Neural crest cell (in vitro differentiated cells): ENCODE data around the gene SUCLA2. TPM values are rescaled to one million over a fixed set of nuclear protein-coding genes. Genes with fewer than 3 reads are reported as not detected.
"Not testable (repeated sequence)": the region's sequence is repeated elsewhere in the genome, so short reads cannot be mapped to it uniquely, and the experiment has no call there.

ENCODE experiments used
- DNase-seq: peaks from one replicate; pipeline ENCODE4 v3.0.0; 2021; ENCODE audit warnings: low read depth, mixed read lengths, low spot score
- H3K27ac Mint-ChIP-seq: one replicate; pipeline ENCODE4 v1.8.0; 2021; ENCODE audit warnings: mild to moderate bottlenecking, mixed read lengths; ENCODE audit not compliant: unreplicated experiment
- H3K27me3 Mint-ChIP-seq: 2 replicates; pipeline ENCODE4 v1.8.0; 2021; ENCODE audit warnings: low read depth, mild to moderate bottlenecking, mixed read lengths
- H3K36me3 Mint-ChIP-seq: 2 replicates; pipeline ENCODE4 v1.8.0; 2021; ENCODE audit warnings: low read depth, mild to moderate bottlenecking, mixed read lengths
- H3K4me1 Mint-ChIP-seq: 2 replicates; pipeline ENCODE4 v1.8.0; 2021; ENCODE audit warnings: mixed read lengths
- H3K4me3 Mint-ChIP-seq: one replicate; pipeline ENCODE4 v1.8.0; 2021; ENCODE audit warnings: mild to moderate bottlenecking, mixed read lengths
- H3K9me3 Mint-ChIP-seq: 2 replicates; pipeline ENCODE4 v1.8.0; 2021; ENCODE audit warnings: mixed read lengths
- total RNA-seq: library from RNA; stranded (reverse); gene quantifications from 2 replicates; pipeline ENCODE4 v1.2.1, GENCODE V29; 2021
- TF ChIP-seq, protein P1 (sequence below): fragments of 200-600 bp; sonication (generic); conservative IDR thresholded peaks from 2 replicates; pipeline ENCODE4 v1.5.0; 2021; ENCODE audit warnings: antibody characterized with exemption, mild to moderate bottlenecking

SUCLA2 gene
- total RNA-seq, 1 donor from 2014 or later = 49.3 TPM

- Mint-ChIP-seq H3K27me3 (no peaks in the 10 kb centered on the region), H3K9me3 (peaks cover 3% of the 10 kb centered on the region), H3K36me3 (peaks cover 40% of the 10 kb centered on the region), H3K4me1 (no peaks in the 10 kb centered on the region), H3K27ac (no peak overlapping the region), H3K4me3 (no peak overlapping the region)
- TF ChIP-seq, protein P1, sequence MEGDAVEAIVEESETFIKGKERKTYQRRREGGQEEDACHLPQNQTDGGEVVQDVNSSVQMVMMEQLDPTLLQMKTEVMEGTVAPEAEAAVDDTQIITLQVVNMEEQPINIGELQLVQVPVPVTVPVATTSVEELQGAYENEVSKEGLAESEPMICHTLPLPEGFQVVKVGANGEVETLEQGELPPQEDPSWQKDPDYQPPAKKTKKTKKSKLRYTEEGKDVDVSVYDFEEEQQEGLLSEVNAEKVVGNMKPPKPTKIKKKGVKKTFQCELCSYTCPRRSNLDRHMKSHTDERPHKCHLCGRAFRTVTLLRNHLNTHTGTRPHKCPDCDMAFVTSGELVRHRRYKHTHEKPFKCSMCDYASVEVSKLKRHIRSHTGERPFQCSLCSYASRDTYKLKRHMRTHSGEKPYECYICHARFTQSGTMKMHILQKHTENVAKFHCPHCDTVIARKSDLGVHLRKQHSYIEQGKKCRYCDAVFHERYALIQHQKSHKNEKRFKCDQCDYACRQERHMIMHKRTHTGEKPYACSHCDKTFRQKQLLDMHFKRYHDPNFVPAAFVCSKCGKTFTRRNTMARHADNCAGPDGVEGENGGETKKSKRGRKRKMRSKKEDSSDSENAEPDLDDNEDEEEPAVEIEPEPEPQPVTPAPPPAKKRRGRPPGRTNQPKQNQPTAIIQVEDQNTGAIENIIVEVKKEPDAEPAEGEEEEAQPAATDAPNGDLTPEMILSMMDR = no peak
- no peak for DNase-seq
These were observed 51.3 kb downstream of the SUCLA2 start for GRCh38 chr13:47949799-47950198.

DNA sequence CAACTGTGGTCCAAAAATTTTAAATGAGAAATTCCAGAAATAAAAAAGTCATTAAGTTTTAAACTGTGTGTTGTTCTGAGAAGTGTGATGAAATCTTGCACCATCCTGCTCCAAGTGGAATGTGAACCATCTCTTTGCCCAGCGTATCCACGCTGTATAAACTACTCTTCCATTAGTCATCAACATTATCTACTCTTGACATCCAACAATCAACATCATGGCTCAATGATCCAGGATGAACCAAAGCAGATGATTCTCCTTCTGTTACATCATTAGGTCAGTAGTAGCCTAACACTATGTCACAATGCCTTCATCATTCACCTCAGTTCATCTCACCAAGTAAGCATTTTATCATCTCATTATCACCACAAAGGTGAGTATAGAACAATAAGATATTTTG is 55.3 kb downstream of the SUCLA2 start:
- DNase-seq = no peak
- no peaks in the 10 kb centered on the region for H3K9me3 Mint-ChIP-seq
- TF ChIP-seq, protein P1 = no peak
- no peak overlapping the region for H3K27ac Mint-ChIP-seq
- no peaks in the 10 kb centered on the region for H3K27me3 Mint-ChIP-seq
- H3K36me3 Mint-ChIP-seq = peaks cover 27% of the 10 kb centered on the region
- no peak overlapping the region for H3K4me3 Mint-ChIP-seq
- H3K4me1 Mint-ChIP-seq = no peaks in the 10 kb centered on the region

GRCh38 chr13:47945146-47945545 is 55.9 kb downstream of the SUCLA2 start:
- H3K36me3 Mint-ChIP-seq = peaks cover 27% of the 10 kb centered on the region
- DNase-seq, H3K27me3 Mint-ChIP-seq, H3K4me3 Mint-ChIP-seq, H3K27ac Mint-ChIP-seq, H3K9me3 Mint-ChIP-seq, H3K4me1 Mint-ChIP-seq: not testable (repeated sequence)

DNA sequence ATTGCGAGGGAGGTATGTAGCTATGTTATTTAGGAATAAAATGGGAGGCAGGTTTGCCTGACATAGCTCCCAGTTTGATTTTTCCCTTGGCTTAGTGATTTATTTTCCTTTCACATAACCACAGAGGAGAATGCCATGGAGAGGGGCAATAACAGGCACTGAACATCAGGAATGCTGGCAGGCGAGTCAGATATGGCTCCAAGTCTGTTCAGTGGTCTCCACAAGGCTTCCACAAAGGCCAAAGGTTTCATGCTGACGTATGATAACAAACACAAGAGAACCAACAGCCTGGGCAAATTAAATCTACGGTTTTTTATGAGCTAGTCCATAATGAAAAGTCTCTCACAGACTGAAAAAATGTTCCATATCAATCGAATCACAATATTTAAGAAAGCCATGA is 66.7 kb downstream of the SUCLA2 start:
- H3K27me3 Mint-ChIP-seq = no peaks in the 10 kb centered on the region
- DNase-seq = no peak
- H3K36me3 Mint-ChIP-seq = peaks cover 29% of the 10 kb centered on the region
- TF ChIP-seq, protein P1 = no peak
- H3K4me1 Mint-ChIP-seq = peaks cover 10% of the 10 kb centered on the region
- H3K4me3 Mint-ChIP-seq = no peak overlapping the region
- H3K27ac Mint-ChIP-seq = no peak overlapping the region
- peaks cover 11% of the 10 kb centered on the region for H3K9me3 Mint-ChIP-seq

GRCh38 chr13:47932950-47933923 is 67.8 kb downstream of the SUCLA2 start:
- Mint-ChIP-seq H3K36me3 (peaks cover 20% of the 10 kb centered on the region), H3K27me3 (no peaks in the 10 kb centered on the region), H3K27ac (no peak overlapping the region), H3K9me3 (peaks cover 11% of the 10 kb centered on the region), H3K4me1 (peaks cover 10% of the 10 kb centered on the region), H3K4me3 (no peak overlapping the region)
- TF ChIP-seq, protein P1 = no peak
- no peak for DNase-seq

GRCh38 chr13:47930649-47931165 is 70.4 kb downstream of the SUCLA2 start:
- peaks cover 10% of the 10 kb centered on the region for H3K4me1 Mint-ChIP-seq
- no peak overlapping the region for H3K4me3 Mint-ChIP-seq
- H3K27ac Mint-ChIP-seq = no peak overlapping the region
- H3K36me3 Mint-ChIP-seq = peaks cover under 1% of the 10 kb centered on the region
- H3K9me3 Mint-ChIP-seq = peaks cover 3% of the 10 kb centered on the region
- DNase-seq = no peak
- TF ChIP-seq, protein P1 = no peak
- no peaks in the 10 kb centered on the region for H3K27me3 Mint-ChIP-seq
